T-helper 2 cell treated with Interferon-gamma antibody and Interleukin-4, amounts not matched to agents 100 ng/mL and 5 ng/mL, for 36 hours (primary cell): Measurements from ENCODE around the gene FBXO34. TPM values are rescaled to one million over a fixed set of nuclear protein-coding genes. Genes with fewer than 3 reads are reported as not detected.
"Not testable (repeated sequence)": the region's sequence is repeated elsewhere in the genome, so short reads cannot be mapped to it uniquely, and the experiment has no call there.

Experiments used
- intact Hi-C: fragments of 100-400 bp; cut with micrococcal nuclease; formaldehyde crosslinking; loops from one replicate; pipeline ENCODE4 v1.15.1; 2023
- total RNA-seq: library from RNA; stranded (reverse); gene quantifications from 2 replicates; pipeline ENCODE4 v1.2.3, GENCODE V29; 2022

The FBXO34 gene
- total RNA-seq, 1 donor from 2014 or later, result 21.9 TPM

GRCh38 chr14:55340482-55340881, 69.3 kb downstream of the FBXO34 start:
- intact Hi-C loops, result no loop called here

GRCh38 chr14:55341781-55342180, 70.6 kb downstream of the FBXO34 start:
- intact Hi-C loops, result no loop called here

- intact Hi-C loops, result not testable (repeated sequence)
Observed at GRCh38 chr14:55344582-55345163, 73.5 kb downstream of the FBXO34 start.

- intact Hi-C loops, result no loop called here
Observed at GRCh38 chr14:55347040-55347439, 75.8 kb downstream of the FBXO34 start.

GRCh38 chr14:55347748-55348147, 76.5 kb downstream of the FBXO34 start:
- intact Hi-C loops, result no loop called here

GRCh38 chr14:55348766-55349453, 77.7 kb downstream of the FBXO34 start:
- intact Hi-C loops, result no loop called here

- intact Hi-C loops, result no loop called here
Observed at GRCh38 chr14:55349565-55349964, 78.3 kb downstream of the FBXO34 start.

- intact Hi-C loops, result loop anchor here (5.0 kb wide), 1 partner anchor 158 kb away; the partner anchor contains the start of gene DLGAP5
Observed at GRCh38 chr14:55350461-55350860, 79.2 kb downstream of the FBXO34 start.

GRCh38 chr14:55351111-55351510, 79.9 kb downstream of the FBXO34 start:
- intact Hi-C loops, result loop anchor here (5.0 kb wide), 1 partner anchor 159 kb away; the partner anchor contains the start of gene DLGAP5

GRCh38 chr14:55352201-55352600, 81.0 kb downstream of the FBXO34 start:
- intact Hi-C loops, result loop anchor here (5.0 kb wide), 1 partner anchor 160 kb away; the partner anchor contains the start of gene DLGAP5

GRCh38 chr14:55353686-55354467, 82.7 kb downstream of the FBXO34 start:
- intact Hi-C loops, result loop anchor here (1.0 to 5.0 kb wide), 5 partner anchors 17 to 162 kb away; partner anchors contain the start of genes DLGAP5 and FBXO34

- intact Hi-C loops, result loop anchor here (1.0 to 5.0 kb wide), 5 partner anchors 17 to 162 kb away; partner anchors contain the start of genes DLGAP5 and FBXO34
Observed at GRCh38 chr14:55354500-55354899, 83.3 kb downstream of the FBXO34 start.

- intact Hi-C loops, result no loop called here
Observed at GRCh38 chr14:55355922-55356321, 84.7 kb downstream of the FBXO34 start.

- intact Hi-C loops, result no loop called here
Observed at GRCh38 chr14:55356913-55357312, 85.7 kb downstream of the FBXO34 start.

- intact Hi-C loops, result no loop called here
Observed at GRCh38 chr14:55359307-55359706, 88.1 kb downstream of the FBXO34 start.

- intact Hi-C loops, result no loop called here
Observed at GRCh38 chr14:55361190-55361589, 90.0 kb downstream of the FBXO34 start.

- intact Hi-C loops, result no loop called here
Observed at GRCh38 chr14:55366271-55366670, 95.0 kb downstream of the FBXO34 start.

GRCh38 chr14:55370883-55371455, 99.7 kb downstream of the FBXO34 start:
- intact Hi-C loops, result no loop called here

GRCh38 chr14:55372423-55372822, 101.2 kb downstream of the FBXO34 start:
- intact Hi-C loops, result no loop called here

GRCh38 chr14:55372825-55373224, 101.6 kb downstream of the FBXO34 start:
- intact Hi-C loops, result no loop called here
